ENCODE results near the gene OCA2.

Gene OCA2

GRCh38 chr15:28078191-28078719 lies 20.9 kb downstream of the OCA2 start:
- no peak for DNase-seq (ENCODE audit: low spot score)

GRCh38 chr15:28075573-28075972 lies 23.5 kb downstream of the OCA2 start:
- no peak for DNase-seq (ENCODE audit: low spot score)

- DNase-seq (ENCODE audit: low spot score): no peak
Measured at GRCh38 chr15:28068930-28069329, 30.2 kb downstream of the OCA2 start.

- DNase-seq (ENCODE audit: low spot score): no peak
Measured at GRCh38 chr15:28066231-28066630, 32.9 kb downstream of the OCA2 start.

GRCh38 chr15:28060005-28060404 lies 39.1 kb downstream of the OCA2 start:
- no peak for DNase-seq (ENCODE audit: low spot score)

- DNase-seq (ENCODE audit: low spot score): no peak
Measured at GRCh38 chr15:28058082-28058481, 41.0 kb downstream of the OCA2 start.

- no peak for DNase-seq (ENCODE audit: low spot score)
Measured at GRCh38 chr15:28051955-28052633, 47.0 kb downstream of the OCA2 start.

GRCh38 chr15:28049581-28049980 lies 49.5 kb downstream of the OCA2 start:
- no peak for DNase-seq (ENCODE audit: low spot score)

- DNase-seq (ENCODE audit: low spot score): no peak
Measured at GRCh38 chr15:28047277-28047676, 51.8 kb downstream of the OCA2 start.

GRCh38 chr15:28044121-28044672 lies 54.9 kb downstream of the OCA2 start:
- no peak for DNase-seq (ENCODE audit: low spot score)

GRCh38 chr15:28043691-28044091 lies 55.4 kb downstream of the OCA2 start:
- no peak for DNase-seq (ENCODE audit: low spot score)

- DNase-seq (ENCODE audit: low spot score): no peak
Measured at GRCh38 chr15:28037969-28038590, 61.0 kb downstream of the OCA2 start.

GRCh38 chr15:28033443-28033842 lies 65.7 kb downstream of the OCA2 start:
- DNase-seq (ENCODE audit: low spot score): no peak

- DNase-seq (ENCODE audit: low spot score): no peak
Measured at GRCh38 chr15:28030801-28031200, 68.3 kb downstream of the OCA2 start.

- DNase-seq (ENCODE audit: low spot score): no peak
Measured at GRCh38 chr15:28027714-28028076, 71.4 kb downstream of the OCA2 start.

- DNase-seq (ENCODE audit: low spot score): no peak
Measured at GRCh38 chr15:28026764-28027713, 72.1 kb downstream of the OCA2 start.

GRCh38 chr15:28026221-28026620 lies 72.9 kb downstream of the OCA2 start:
- DNase-seq (ENCODE audit: low spot score): no peak

- DNase-seq (ENCODE audit: low spot score): no peak
Measured at GRCh38 chr15:28025413-28025812, 73.7 kb downstream of the OCA2 start.

- no peak for DNase-seq (ENCODE audit: low spot score)
Measured at GRCh38 chr15:28024889-28025250, 74.2 kb downstream of the OCA2 start.

GRCh38 chr15:28023933-28024888 lies 74.9 kb downstream of the OCA2 start:
- DNase-seq (ENCODE audit: low spot score): no peak

GRCh38 chr15:28023422-28023821 lies 75.7 kb downstream of the OCA2 start:
- DNase-seq (ENCODE audit: low spot score): no peak
